HG03558 (cell line): Measurements from ENCODE around the gene ZBED1.
"Not testable (repeated sequence)": the region's sequence is repeated elsewhere in the genome, so short reads cannot be mapped to it uniquely, and the experiment has no call there.

Experiments
- ATAC-seq: cut with Tn5 transposase; IDR thresholded peaks from one replicate; pipeline ENCODE4 v1.9.1; 2021; ENCODE audit warnings: moderate number of reproducible peaks; ENCODE audit not compliant: unreplicated experiment; ENCODE audit errors: extremely low read depth

ZBED1 gene

DNA sequence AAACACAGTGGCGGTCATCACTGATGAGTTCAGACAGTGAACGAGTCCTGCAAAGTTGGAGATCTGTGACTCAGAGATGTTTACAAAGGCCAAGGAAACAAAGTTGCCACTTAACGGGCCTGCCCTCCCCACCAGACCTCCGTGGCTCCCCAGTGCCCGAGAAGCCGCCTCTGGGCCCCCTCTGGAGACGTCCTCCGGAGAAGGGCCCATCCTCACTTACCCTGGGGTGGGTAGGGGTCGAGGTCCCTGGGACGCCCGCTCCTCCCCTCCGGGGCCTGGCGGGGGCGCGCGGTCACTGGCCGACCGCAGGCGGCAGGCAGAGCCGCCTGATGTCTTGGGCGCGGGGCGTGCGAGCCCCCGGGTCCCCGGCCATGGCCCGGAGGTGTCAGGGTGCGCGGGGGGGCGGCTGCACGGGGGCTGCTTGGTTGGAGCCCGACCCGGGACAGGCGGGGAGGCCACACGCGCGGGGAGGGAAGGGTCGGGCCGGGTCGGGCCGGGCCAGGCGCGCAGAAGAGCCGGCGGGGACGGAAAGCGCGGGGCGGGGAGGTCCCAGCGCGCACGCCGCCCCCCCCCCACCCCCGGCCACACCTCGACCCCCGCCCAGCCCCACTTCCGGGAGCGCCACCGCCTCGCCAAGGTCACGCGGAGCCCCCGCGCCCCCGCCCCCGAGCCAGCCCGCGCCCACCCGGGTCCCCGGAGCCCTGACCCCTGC is 529 bp downstream of the ZBED1 start:
- ATAC-seq = no peak

DNA sequence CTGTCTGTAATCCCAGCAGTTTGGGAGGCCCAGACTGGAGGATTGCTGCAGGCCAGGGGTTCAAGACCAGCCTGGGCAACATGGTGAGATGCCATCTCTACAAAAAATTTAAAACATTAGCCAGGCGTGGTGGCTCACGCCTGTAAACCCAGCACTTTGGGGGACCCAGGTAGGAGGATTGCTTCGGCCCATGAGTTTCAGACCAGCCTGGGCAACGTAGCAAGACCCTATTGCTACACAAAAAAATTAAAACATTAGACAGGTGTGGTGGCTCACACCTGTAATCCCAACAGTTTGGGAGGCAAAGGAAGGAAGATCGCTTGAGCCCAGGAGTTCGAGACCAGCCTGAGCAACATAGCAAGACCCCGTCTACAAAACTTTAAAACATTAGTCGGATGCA is 1.3 kb downstream of the ZBED1 start:
- no peak for ATAC-seq

DNA sequence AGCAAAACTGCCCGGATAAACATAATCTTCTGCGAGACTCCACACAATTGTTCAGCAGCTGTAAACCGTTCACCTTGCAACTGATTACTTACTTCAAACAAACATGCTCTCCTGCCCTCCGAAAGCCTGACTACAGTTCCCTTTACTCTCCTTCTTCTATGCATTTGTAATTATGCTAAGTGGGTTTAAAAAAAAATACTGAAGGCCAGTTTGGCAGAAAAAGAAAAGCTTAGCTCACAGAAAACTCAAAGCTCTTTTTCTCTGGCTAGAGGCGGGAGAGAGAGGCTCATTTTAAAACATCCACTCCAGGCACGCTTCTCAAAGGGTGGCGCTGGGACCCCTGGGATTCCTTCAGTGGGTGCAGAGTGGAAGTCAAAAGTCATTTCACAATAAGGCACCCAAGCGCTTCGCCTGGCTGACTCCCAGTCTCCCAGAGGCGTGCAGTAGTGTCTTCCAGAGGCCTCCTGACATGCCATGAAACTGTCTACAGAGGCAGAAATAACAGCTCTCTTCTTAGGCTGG is 1.9 kb downstream of the ZBED1 start:
- ATAC-seq = no peak

DNA sequence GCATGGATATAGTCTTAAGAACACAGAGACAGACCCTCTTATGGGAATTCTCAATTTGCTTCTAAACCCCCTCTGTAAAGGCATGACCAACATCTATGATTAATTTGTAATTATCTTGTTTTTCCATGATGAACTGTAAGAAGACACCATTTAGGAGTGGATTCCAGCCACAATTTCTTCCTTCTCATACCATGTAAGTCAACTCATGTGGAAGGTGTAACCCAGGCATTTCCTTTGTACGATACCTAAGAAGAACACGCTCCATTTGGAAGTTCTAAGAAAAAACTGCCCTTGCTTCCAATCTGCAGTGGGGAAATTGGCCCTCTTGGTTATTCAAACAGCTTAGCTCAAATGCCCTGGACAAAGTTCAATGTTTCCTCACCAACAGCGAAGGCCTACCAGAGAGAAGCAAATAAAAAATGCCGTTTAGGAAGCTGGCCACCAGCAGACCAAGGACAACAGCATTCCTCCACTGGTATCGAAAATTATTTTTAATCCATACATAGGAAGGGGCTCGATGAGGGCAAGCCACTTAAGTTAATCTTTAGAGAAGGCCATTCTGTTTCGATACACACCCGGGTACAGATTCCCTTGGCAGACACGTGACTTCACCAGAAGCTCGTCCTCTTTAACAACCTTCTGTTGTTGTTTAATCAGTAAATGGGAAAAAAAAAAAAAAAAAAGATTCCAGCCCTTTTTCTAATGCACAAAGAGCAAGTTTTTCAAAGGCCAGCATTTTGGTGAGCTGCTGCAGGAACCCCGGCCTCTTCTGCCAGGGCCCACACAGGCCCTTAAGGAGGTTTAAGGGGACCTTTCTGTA is 2.6 kb downstream of the ZBED1 start:
- no peak for ATAC-seq

DNA sequence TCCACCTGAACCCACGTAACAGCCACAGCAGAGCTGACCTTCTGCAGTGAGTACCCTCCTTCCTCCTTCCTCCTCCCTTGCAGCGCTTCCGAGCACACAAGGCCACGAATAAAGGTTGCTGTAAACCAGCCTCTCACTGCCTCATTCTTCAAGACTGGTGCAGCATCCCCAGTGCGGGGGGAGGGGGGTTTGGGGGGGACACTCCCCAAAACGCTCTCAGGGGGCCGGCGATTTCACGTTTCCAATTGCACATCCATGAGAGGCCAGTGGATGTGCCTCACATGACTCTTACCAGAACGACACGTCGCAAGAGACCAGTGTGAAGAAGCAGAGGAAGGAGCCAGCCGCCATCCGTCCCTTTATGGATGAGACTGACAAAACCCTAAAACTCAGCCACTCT is 5.2 kb downstream of the ZBED1 start:
- ATAC-seq = no peak

DNA sequence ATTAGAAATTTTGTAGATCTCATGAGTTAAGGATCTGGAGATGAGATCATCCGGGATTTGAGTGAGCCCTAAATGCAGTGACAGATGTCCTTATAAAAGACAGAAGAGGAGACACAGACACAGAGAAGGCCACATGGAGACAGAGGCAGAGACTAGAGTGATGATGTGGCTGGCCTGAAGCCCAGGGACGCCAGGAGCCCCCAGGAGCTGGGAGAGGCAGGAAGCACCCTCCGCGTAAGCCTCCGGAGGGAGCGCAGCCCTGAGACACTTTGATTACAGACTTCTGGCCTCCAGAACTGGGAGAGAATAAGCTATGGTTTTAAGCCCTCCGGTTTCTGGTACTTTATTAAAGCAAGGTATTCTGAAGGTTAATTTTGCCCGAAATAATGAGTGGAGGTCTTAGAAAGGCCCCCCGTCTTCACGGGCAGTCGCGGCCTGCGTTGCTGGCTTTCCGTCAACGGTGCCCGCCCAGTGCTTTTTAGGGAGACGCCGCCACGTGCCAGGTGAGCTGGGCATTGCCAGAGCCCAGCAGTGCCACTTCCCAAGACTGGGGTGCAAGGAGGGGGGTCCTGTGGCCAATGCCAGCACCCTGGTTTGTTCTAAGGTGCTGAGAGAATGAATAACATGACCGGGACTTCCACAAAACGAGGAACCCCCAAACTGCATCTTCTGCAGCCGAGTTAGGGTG is 8.1 kb downstream of the ZBED1 start:
- no peak for ATAC-seq

DNA sequence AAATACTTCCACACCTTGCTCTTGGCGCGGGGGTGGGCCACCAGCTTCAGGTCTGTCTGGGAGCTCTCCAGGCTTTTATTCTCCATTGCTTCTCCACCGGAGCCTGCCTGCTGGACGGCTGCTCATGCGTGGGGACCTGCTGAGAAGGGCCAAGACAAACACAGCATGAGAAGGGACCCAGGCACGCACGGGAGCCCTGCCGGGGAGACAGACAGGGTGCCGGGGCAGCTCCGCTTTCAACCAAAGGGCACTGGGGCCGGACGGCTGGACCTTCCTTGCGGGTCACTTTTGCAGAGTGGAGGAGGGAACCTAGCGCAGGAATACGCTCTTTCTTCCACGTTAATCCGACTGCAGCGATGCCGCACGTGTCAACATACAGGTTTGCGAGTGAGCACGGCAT is 10.1 kb downstream of the ZBED1 start:
- ATAC-seq = no peak

DNA sequence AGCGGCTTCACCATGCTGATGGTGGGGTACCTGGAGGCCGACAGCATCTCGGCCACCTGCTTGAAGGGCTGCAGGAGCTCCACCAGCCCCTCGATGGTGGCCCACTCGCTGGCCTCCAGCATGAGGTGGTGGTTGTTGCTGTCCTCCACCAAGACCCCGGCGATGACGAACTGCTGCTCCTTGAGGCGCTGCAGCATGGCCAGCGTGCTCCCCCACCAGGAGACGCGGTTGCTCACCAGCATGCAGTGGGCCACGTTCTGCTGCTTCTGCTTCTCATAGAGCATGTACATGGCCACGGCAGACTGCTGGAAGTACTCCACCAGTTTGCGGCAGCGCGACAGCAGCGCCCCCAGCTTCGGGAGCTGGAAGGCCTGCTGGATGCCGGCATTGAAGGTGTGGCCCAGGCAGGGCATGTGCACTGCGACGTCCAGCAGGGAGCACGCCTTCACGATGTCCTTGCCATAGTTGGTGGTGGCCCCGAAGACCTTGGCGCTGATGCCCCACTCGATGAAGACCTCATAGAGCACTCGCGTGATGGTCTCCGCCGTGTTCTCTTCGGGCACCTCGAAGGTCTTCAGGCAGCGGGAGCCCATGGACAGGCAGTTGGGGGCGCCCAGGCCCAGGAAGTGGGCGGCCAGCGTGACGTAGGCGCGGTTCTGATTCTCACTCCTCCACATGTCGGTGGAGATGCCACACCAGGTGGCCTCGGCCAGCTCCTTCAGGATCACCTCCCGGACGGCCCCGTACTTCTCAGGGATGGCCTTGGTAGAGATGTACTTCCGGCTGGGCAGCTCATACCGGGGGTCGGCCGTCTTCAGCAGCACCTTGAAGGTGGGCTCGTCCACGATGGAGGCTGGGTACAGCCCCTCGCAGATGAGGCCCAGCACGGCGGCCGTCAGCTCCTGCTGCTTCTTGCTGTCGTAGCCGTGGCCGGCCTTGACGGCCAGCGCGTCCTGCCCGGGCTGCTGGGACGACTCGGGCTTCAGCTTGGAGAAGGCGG is 11.0 kb downstream of the ZBED1 start:
- ATAC-seq = no peak

DNA sequence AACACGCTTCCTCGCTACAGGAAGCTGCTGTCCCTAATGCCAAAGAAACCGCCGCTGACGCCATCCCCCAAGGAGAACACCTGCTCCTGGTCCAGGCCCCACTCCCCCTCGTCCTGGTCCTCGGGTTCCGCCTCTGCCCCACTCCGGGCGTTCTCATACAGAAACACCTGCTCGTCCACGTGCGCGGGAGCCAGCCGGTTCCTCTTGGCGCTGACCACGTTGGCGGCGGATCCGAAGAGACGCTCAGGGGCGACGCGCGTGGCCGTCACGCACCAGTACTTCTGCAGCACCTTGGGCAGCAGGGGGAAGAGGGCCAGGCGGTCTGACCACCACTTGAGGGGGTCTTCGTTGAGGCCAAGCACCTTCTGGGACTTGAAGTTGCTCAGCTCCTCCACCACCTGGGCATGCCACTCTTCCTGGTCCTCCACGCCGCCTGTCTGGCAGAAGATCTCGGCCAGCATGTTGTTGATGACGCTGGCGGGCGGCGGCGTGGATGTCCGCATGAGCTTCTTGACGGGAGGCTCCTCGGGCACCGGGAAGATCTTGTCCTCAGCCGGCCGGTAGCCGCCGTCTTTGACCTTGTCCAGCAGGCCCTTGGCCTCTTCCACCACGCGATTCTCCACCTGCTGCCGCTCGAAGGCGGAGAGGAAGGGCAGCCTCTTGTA is 12.0 kb downstream of the ZBED1 start:
- no peak for ATAC-seq

DNA sequence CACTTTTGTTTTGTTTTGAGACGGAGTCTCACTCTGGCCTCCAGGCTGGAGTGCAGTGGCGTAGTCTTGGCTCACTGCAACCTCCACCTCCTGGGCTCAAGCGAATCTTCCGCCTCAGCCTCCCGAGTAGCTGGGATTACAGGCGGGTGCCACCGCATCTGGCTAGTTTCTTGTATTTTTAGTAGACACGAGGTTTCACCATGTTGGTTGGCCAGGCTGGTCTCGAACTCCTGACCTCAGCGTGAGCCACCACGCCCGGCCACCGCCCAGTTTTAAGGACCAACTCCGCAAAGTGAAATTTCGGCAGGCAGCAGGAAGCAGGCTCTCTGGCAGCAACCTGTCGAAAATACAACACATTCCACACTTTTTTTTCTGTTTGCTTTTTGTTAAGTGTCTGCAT is 13.4 kb downstream of the ZBED1 start:
- ATAC-seq = no peak

DNA sequence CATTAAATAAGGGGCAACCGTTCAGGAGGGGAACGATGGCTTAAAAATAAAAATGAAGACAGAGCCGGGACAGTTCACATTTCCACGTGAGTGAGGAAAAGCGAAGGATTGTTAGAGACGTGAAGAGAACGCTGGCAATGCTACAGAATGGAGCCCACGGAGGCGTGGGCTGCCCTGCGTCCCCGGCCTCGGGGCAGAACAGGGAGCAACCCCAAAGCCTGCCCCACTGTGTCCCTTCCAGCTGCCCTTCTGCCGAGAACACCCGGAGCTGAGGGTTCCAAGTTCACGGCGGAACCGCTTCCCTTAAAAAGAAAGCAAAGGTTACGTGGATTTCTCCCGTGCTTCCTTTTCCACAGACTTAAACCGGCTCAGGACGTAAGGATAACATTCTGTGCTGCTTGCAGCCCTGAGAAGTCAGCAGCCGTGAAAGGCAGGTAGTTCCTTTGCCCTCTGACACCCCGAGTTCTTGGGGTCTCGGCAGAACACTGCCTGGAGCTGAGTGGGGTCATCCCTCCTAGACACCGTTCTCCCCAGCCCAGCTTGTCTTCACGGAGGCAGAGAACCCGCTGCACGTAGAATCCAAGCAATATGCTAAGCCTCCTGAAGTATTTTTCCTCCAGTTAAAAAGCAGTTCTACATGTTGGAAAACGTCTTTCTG is 14.2 kb downstream of the ZBED1 start:
- no peak for ATAC-seq

DNA sequence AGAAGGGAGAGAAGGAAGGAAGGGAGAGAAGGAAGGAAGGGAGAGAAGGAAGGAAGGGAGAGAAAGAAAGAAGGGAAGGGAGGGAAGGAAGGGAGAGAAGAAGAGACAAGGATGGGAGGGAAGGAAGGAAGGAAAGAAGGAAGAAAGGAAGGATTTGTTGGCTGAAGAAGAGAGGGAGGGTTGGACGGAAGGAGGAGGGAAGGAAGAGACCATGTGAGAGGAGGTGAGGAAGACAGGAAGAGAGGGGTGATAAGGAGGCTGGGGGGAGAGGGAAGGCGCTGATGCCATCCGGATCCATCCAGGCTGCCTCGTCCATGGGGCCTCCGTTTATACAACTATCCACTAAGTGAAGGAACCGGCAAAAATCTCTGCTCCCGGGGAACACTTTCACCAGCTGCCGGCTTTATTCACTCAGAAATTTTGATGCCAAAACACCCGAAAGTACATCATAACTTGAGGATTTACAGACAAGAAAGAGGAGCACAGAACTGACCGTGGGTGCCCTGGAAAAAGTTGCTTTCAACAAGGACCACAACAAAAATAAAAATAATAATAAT is 14.9 kb downstream of the ZBED1 start:
- no peak for ATAC-seq

DNA sequence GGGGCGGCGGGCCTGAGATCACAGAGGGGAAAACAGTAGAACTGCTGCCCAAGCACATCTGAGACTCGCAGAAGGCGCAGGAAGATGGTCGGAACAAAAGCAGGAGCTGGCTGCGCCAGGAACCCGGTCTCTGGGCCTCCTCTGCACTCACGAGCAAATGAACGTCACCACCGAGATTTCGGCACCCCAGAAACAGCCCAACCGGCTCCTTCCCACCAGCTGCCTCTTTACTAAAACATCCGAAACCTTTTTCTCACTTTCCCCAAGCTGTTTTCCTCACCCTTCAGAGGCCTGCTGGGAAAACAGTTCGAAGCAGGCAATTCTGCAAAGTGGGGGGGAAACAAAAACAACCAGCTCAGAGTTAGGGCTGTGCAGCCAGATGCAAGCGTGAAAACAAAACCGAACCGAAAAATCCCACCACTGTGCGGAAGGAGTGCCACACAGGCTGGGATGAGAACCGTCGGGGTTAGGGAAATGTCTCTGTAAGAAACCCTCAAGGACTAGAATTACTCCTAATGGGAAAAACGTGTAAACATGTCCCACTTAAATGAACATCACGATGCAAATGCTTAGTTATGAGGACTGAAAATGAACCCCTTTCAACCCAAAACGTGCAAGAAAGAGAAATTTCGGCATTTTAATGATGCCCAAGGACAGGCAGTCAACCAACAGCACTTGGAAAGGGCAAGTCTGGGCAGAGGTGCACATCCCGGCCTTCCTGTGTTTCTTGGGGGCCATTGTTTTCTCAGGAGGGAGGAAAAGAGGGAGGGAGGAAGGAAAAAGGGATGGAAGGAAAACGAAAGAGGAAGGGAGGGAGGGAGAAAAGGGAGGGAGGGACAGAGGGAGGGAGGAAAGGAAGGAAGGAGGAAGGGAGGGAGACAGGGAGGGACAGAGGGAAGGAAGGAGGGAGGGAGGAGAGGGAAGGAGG is 15.8 kb downstream of the ZBED1 start:
- no peak for ATAC-seq

DNA sequence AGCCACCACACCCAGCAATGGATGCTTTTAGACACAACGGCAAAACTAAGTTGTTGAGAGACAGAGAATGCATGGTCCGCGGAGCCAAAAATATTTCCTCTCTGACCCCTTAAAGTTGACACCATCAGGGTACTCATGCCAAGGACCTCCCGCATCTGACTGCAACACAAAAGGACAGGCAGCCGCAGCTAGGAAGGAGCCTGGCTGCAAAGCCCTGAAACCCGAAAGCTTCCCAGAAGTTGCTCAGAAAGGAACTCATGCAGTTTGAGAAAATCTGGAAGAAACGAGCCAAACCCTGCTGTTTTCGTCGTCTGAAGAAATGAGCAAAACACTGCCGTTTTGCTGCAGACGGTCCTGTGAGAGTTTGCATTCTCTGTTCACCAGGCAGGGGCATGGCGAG is 16.5 kb downstream of the ZBED1 start:
- no peak for ATAC-seq

DNA sequence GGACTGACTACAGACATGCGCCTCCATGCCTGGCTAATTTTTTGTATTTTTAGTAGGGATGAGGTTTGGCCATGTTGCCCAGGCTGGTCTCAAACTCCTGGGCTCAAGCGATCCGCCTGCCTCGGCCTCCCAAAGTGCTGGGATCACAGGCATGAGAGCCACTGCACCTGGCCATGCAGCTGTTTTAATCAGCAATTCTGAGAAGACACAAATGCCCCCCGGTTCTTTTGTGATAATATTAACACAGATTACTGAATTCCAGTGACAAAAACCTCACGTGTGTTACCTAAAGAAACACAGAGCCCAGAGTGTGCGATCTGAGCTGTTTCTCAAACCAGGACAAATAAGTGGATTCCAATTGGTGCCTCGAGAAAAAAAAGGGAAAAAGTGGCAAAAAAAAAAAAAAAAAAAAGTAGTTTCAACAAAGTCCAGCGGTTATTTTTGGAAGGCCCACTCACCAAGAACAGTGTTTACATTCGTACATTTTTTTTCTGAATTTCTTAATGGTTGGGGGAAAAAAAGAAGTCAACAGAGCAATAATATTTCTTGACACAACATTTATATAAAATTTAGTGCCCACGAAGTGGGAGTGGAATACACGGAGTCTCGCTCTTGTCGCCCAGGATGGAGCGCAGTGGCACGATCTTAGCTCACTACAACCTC is 17.2 kb downstream of the ZBED1 start:
- ATAC-seq = no peak

DNA sequence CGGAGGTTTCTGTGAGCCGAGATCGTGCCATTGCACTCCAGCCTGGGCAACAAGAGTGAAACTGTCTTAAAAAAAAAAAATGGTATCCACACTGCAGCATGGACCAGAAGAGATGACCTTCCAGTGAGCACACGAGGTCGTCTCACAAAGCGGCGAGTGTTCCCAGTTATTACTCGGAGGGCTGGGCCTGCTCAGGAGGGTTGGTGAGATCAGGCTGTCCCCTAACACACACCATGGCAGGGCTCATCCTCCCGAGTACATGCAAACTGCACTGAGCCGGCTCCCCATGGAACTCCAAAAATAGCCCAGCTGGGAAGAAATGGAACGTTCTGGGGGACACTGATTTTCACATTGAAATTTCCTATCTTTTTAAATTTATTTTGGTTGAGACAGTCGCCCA is 19.2 kb downstream of the ZBED1 start:
- ATAC-seq = not testable (repeated sequence)

DNA sequence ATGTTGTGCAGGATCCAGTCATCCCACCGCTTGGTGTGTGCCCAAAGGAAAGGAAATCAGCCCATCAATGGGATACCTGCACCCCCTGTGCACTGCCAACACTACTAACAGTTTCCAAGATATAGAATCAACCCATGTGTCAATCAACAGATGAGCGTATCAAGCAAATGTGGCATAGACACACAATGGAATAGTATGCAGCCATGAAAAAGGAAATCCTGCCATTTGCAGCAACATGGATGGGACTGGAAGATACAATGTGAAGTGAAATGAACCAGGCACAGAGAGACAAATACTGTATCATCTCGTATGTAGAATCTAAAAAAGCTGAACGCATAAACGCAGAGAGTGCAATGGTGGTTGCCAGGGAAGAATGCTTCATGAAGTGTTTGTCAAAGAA is 20.8 kb downstream of the ZBED1 start:
- ATAC-seq = not testable (repeated sequence)
